Stimulated activated CD8-positive, alpha-beta memory T cell treated with anti-CD3 and anti-CD28 coated beads, Interleukin-12 subunit alpha, Interleukin-12 subunit beta, amount 100 ng/mL, for 24 hours (primary cell): ENCODE data around the gene IFT25.

ENCODE experiments used
- DNase-seq: peaks from one replicate; pipeline ENCODE4 v3.0.0-alpha.2; 2020; ENCODE audit errors: extremely low read depth

The IFT25 gene

DNA sequence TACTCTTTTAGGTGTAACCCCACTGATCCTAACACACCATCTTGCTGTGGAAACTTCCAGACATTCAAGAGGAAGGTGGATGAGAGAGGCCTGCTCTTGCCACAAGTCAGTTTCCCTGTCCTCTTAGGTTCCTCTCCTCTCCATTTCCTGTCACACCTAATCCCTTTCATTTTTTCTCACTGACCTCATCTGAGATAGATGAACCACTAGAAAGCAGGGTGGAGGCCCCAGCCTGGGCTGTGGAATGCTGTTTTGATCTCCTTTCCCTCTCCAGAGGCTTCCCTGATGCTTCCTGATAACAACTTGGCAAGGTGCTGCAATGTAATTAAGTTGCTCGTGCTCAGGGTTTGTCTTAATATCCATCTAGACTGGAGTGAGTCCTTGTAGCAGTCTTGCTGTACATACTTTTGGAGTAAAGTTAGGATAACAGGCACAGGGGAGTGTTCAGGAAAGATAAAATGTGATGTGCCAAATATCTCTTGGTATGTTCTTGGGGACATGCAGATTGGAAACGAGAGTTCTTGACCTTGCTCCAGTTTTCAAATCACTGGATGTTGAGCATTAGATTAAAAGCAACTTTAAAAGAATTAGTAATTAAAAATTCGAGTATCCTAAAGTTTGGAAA, 11.8 kb upstream of the IFT25 start:
- DNase-seq = no peak

DNA sequence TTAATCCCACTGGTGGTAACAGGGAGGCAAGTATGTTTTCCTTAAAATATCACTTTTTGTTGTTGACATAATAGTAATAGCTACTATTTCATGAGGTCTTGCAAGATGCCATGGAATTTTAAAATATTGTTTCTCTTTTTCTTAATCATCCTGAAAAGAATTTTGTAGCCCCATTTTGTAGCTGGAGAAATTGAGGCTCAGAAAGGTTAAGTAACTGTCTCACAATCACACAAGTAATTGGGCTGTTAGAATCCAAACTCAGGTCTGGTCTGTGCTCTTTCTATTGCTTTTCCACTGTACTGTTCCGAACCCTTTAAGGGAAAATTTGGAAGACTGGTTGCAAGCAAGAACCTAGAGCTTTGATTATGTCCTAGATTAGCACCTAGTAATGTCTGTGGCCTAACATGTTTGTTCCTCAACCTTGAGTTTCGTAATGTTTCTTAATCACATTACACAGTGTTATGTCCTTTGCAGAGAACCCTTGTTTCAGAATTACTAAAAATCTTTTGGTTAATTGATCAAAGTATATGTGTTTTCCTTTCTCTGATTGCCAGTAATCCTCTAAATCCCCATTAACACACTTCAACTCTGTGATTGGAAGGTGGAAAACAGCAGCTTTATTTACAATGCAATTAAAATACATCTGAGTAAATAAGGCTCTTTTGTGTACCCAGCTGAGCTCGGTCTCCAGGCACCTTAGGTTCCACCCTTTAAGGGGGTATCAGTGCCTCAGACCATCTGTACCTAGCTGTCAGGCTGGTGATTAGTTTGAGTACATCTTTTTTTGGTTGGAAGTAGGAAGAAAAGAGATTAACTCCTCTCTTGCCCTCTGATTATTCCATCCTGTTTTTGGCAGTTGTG, 11.0 kb upstream of the IFT25 start:
- no peak for DNase-seq

GRCh38 chr1:53954128-53954527, 8.6 kb upstream of the IFT25 start:
- no peak for DNase-seq

GRCh38 chr1:53951697-53952096, 6.2 kb upstream of the IFT25 start:
- no peak for DNase-seq

- no peak for DNase-seq
These were observed 3.8 kb upstream of the IFT25 start for GRCh38 chr1:53949023-53949990.

- no peak for DNase-seq
These were observed 2.8 kb upstream of the IFT25 start for GRCh38 chr1:53948291-53948690.

DNA sequence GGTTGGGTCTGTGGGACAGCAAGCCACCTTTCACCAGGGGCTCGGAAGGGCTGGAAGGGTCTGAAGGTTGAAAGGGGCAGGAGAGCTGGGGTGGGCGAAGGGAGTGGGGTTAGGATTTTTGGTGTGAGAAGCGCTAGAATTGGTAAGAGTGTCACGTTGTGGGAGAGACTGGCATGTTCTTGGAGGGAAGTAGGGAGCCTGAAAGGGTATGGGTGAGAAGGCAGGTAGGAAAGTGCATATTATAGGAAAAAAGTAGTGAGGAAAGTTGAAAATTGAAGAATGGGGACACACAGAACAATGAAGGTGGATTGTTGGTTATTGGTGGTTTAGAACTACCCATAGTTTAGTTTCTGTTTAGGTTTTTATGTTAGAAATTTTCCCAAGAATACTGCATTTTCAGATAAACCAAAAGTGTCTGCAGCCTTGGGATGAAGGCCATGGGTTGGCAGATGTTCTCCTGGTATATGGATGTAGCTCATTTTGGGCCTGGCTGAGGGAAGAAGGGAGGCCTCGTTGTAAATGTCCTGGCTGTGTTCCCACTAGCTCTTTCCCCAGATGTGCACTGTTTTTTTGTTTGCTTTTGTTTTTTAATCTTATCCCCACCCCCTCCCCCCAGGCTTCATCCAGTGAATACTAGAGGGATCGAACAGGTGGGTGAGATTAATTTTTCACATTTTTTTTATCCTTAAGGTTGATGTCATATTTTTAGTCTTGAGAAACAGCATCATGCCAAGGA, 1.8 kb upstream of the IFT25 start:
- DNase-seq = no peak

DNA sequence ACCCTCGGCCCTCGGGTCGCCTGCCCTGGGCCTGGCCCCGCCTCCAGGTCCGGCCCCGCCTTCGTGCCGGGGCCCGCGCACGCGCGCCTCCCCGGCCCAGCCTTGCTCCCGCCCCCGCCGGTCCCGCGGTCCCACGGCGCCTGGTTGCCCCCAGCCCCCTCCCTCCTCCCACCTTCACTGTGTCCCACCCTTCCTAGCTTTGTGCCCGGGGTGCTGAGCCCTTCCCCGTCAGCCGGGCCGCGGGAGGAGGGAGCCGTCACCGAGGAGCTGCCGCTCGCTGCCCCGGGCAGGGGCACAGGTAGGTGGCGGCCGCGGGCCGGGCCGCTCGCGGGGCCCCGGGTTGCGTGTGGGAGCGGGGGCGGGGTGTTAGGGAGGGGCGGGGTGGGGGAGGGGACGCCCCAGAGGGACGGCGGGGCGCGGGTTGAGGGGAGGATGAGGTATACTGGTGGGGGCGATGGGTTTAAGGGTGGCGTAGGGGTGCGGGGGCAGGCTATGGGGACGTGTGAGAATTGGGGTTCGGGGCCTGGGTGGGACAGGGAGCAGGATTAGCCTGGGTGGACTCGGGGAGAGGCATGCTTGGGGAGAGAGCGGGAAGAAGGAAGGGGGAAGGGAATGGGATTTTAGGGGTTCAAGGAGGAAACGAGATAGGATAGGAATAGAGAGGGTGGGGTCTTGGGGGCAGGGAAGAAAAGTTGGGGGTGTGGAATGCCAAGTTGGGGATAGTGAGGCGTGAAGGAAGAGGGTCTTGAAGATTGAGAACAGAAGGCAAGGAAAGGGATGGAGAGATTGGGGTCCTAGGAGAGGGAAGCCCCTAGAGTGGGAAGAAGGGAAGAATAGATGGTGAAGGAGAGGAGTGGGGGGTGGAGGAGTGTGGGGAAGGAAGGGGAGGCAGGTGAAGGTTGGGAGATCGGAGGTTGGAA, 1.0 kb upstream of the IFT25 start, which contains the start of gene LRRC42:
Gene LRRC42, plus strand, starts transcription at position 99 of the 920 bp plus-strand sequence. CDS start 5,650 bp downstream, outside the sequence.
- DNase-seq = peak; percentile 73

GRCh38 chr1:53945183-53945432, 391 bp downstream of the IFT25 start:
- no peak for DNase-seq

DNA sequence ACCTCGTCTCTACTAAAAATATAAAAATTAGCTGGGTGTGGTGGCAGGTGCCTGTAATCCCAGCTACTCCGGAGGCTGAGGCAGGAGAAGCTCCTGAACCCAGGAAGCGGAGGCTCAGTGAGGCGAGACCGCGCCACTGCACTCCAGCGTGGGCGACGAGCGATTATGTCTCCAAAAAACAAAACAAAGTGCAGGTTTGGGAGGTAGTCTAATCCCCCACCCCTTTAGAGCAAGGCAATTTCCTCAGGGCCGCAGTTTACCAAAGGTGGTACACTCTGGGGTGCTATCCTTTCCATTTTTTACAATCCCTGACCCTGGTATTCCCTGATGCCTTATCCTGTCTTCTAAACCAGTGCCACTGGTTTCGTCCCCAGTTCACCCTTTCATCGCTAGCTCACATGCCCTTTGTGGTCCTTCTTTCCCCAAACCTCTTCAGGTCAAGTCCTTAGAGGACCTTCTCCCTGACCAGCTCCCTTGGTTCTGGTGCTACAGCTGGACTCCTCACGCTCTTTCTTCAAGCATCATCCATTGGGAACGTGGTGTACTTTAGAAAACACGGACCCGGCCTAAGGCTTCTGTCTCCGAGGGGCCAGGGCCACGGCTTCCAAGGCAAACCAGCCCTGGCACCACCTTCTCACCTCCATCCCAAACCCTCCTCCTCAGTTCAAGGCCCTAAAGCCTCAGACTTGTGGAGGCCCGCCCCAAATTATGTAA, 873 bp downstream of the IFT25 start:
- DNase-seq = no peak

DNA sequence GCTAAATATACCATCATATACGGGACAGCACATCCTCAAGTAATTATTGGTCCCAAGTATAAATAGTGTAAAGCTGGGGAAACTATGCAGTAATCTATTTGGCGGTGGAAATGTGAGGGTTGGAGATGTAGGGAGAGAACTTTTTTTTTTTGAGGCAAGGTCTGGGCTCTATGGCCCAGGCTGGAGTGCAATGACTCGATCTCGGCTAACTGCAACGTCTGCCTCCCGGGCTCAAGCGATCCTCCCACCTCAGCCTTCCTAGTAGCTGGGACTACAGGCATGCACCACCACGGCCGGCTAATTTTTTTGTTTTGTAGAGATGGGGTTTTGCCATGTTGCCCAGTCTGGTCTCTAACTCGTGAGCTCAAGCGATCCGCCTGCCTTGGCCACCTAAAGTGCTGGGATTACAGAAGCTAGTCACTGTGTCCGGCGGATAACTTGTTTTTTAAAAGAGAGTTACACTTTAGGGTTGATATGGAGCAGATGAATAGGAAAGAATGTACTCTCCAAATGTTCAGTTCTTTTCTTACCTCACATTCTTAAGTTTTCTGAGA, 1.9 kb downstream of the IFT25 start:
- no peak for DNase-seq

DNA sequence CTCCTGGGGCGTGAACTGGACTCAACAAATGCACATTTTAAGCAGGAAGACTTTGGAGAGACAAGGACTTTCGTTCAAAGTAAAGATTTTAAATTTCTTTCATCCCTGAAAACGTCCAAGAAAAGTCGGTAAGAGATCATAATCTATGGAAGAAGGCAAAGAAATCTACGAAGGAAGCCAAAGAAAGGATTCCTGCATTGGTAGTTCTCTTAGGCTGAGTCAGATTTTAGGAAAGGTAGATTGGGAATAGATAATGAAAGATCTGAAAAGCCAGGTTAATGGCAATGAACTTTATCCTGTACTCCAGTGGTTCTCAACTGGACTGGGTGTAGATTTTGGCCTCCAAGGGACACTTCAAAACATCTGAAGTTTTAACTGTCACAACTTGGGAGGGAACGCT, 2.4 kb downstream of the IFT25 start:
- no peak for DNase-seq

GRCh38 chr1:53942127-53942957, 3.2 kb downstream of the IFT25 start:
- no peak for DNase-seq

DNA sequence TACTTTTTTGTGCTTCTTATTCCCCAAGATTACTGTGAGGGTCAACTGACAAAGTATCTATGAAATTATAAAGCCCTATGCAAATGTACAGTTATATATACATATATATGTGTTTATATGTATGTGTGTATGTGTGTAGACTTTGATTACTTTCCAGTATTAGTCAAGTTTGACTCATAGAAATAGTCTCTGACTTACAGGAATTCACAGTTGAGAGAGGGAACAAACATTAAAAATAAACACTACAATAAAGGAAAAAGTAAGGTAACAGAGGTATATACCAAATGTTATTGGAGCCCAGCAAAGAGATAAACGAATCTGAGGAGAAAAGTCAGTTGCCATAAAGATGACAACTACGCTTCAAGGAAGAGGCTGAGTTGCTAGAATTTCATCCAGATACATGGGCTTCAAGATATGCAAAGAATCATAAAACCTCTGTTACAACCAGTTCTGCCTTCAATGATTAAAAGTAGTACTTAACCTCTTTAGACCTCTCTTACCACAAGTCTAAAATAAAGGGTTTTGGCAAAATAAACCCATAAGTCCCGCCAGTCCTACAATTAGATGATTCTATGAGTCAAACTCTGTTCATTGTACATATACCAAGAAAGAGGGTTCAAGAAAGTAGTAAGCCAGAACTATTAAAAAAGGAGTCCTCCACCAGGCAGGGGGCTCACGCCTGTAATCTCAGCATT, 7.2 kb downstream of the IFT25 start:
- DNase-seq = no peak

GRCh38 chr1:53936430-53936829, 9.1 kb downstream of the IFT25 start:
- DNase-seq = no peak

GRCh38 chr1:53934170-53934765, 11.2 kb downstream of the IFT25 start:
- no peak for DNase-seq

- DNase-seq = no peak
These were observed 14.0 kb downstream of the IFT25 start for GRCh38 chr1:53931523-53931922.

DNA sequence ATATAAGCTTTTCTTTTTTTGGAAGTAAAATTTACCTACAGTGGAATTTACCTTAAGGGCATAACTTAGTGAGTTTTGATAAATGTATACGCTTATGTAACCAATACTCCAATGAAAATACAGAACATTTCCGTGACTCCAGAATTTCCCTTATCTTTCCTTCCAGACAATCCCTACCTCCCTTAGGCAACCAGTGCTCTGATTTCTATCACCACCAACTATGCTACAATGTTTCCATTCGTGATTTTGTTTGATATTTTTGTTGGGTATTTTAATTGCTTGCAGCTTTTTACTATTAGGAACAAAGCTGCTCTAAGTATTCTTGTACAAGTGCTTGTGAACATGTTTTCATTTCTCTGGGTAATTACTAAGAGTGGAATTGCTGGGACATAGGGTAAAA, 14.6 kb downstream of the IFT25 start:
- no peak for DNase-seq
